Osteocyte (in vitro differentiated cells): ENCODE results near the gene GRIA4. TPM values are rescaled to one million over a fixed set of nuclear protein-coding genes. Genes with fewer than 3 reads are reported as not detected.

Experiments used
- DNase-seq: peaks from one replicate; pipeline ENCODE4 v3.0.0; 2021; ENCODE audit warnings: mixed read lengths; ENCODE audit not compliant: unreplicated experiment; ENCODE audit errors: extremely low spot score
- H3K27ac Mint-ChIP-seq: one replicate; pipeline ENCODE4 v1.8.0; 2021; ENCODE audit warnings: mild to moderate bottlenecking, mixed read lengths; ENCODE audit not compliant: unreplicated experiment
- H3K27me3 Mint-ChIP-seq: one replicate; pipeline ENCODE4 v1.8.0; 2021; ENCODE audit warnings: mixed read lengths; ENCODE audit not compliant: unreplicated experiment
- H3K36me3 Mint-ChIP-seq: one replicate; pipeline ENCODE4 v1.8.0; 2021; ENCODE audit warnings: mixed read lengths; ENCODE audit not compliant: unreplicated experiment
- H3K4me1 Mint-ChIP-seq: one replicate; pipeline ENCODE4 v1.8.0; 2021; ENCODE audit warnings: mixed read lengths; ENCODE audit not compliant: unreplicated experiment
- H3K4me3 Mint-ChIP-seq: one replicate; pipeline ENCODE4 v1.8.0; 2021; ENCODE audit warnings: mild to moderate bottlenecking, moderate library complexity, mixed read lengths; ENCODE audit not compliant: unreplicated experiment
- H3K9me3 Mint-ChIP-seq: one replicate; pipeline ENCODE4 v1.8.0; 2021; ENCODE audit warnings: mixed read lengths; ENCODE audit not compliant: unreplicated experiment
- CTCF ChIP-seq: fragments of 200-600 bp; sonication (generic); IDR thresholded peaks from 2 replicates; pipeline ENCODE4 v1.5.0; 2021; ENCODE audit warnings: antibody characterized with exemption, mild to moderate bottlenecking, moderate library complexity
- total RNA-seq: library from RNA; stranded (reverse); gene quantifications from 2 replicates; pipeline ENCODE4 v1.2.1, GENCODE V29; 2021

Gene GRIA4
- total RNA-seq, 1 donor from 2014 or later: not detected

DNA sequence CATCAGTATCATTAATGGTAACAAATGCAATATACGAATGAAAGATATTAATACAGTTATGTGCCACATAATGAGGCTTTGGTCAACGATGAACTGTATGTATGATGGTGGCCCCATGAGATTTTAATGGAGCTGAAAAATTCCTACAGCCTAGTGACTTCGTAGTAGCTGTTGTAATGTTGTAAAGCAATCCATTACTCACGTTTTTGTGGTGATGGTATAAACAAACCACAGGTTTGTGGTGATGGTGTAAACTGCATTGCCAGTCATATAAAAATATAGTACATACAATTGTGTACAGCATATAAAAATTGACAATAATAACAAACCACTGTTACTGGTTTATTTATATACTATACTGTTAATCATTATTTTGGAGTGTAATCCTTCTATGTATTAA is 27.4 kb upstream of the GRIA4 start:
- Mint-ChIP-seq H3K4me1 (no peaks in the 10 kb centered on the region), H3K36me3 (no peaks in the 10 kb centered on the region), H3K27me3 (no peaks in the 10 kb centered on the region), H3K9me3 (peaks cover 5% of the 10 kb centered on the region), H3K27ac (no peak overlapping the region), H3K4me3 (no peak overlapping the region)
- no peak for TF ChIP-seq CTCF
- DNase-seq: no peak

GRCh38 chr11:105588001-105588400 is 21.9 kb upstream of the GRIA4 start:
- H3K36me3 Mint-ChIP-seq: no peaks in the 10 kb centered on the region
- H3K27me3 Mint-ChIP-seq: no peaks in the 10 kb centered on the region
- H3K4me3 Mint-ChIP-seq: no peak overlapping the region
- DNase-seq: no peak
- H3K9me3 Mint-ChIP-seq: peaks cover 5% of the 10 kb centered on the region
- no peaks in the 10 kb centered on the region for H3K4me1 Mint-ChIP-seq
- no peak overlapping the region for H3K27ac Mint-ChIP-seq
- no peak for TF ChIP-seq CTCF

- no peak for TF ChIP-seq CTCF
- Mint-ChIP-seq H3K36me3 (no peaks in the 10 kb centered on the region), H3K4me3 (no peak overlapping the region), H3K4me1 (no peaks in the 10 kb centered on the region), H3K9me3 (peaks cover 5% of the 10 kb centered on the region), H3K27me3 (no peaks in the 10 kb centered on the region), H3K27ac (no peak overlapping the region)
- DNase-seq: no peak
Measured at GRCh38 chr11:105589346-105589745, 20.5 kb upstream of the GRIA4 start.

- Mint-ChIP-seq H3K27ac (no peak overlapping the region), H3K4me1 (no peaks in the 10 kb centered on the region), H3K27me3 (peaks cover 4% of the 10 kb centered on the region), H3K36me3 (no peaks in the 10 kb centered on the region), H3K4me3 (no peak overlapping the region), H3K9me3 (no peaks in the 10 kb centered on the region)
- TF ChIP-seq CTCF: no peak
- no peak for DNase-seq
Measured at GRCh38 chr11:105592035-105592434, 17.8 kb upstream of the GRIA4 start.

- no peak overlapping the region for H3K27ac Mint-ChIP-seq
- H3K36me3 Mint-ChIP-seq: no peaks in the 10 kb centered on the region
- peaks cover 17% of the 10 kb centered on the region for H3K27me3 Mint-ChIP-seq
- TF ChIP-seq CTCF: no peak
- H3K4me1 Mint-ChIP-seq: no peaks in the 10 kb centered on the region
- no peak overlapping the region for H3K4me3 Mint-ChIP-seq
- no peak for DNase-seq
- no peaks in the 10 kb centered on the region for H3K9me3 Mint-ChIP-seq
Measured at GRCh38 chr11:105598371-105598770, 11.5 kb upstream of the GRIA4 start.
